GM23338 (cell line): ENCODE measurements around the gene FHIT. TPM values are rescaled to one million over a fixed set of nuclear protein-coding genes. Genes with fewer than 3 reads are reported as not detected.
A peak's percentile ranks its signal among the peaks of the same experiment; 100 is the strongest.

Source experiments
- ATAC-seq: fragments of 200-7000 bp; cut with Tn5 transposase; 3 replicates; pipeline ENCODE4 v1.9.1; 2020
- DNase-seq: peaks from one replicate; pipeline ENCODE4 v3.0.0-alpha.2; 2015; ENCODE audit warnings: low spot score
- H2AFZ ChIP-seq: fragments of 200-600 bp; sonication (generic); 2 replicates; pipeline ENCODE4 v1.8.0; 2016; ENCODE audit warnings: antibody characterized with exemption, mild to moderate bottlenecking, moderate library complexity
- H3F3A ChIP-seq: fragments of 200-600 bp; sonication (generic); replicated peaks from 2 replicates; pipeline ENCODE4 v1.8.0; 2017; ENCODE audit warnings: antibody characterized with exemption, mixed run types, low read depth
- H3K27ac ChIP-seq: fragments of 200-600 bp; sonication (generic); 2 replicates; pipeline ENCODE4 v1.6.1; 2016; ENCODE audit warnings: low read depth
- H3K27me3 ChIP-seq: fragments of 200-600 bp; sonication (generic); 2 replicates; pipeline ENCODE4 v1.8.0; 2016; ENCODE audit warnings: mild to moderate bottlenecking, mixed run types, moderate library complexity; ENCODE audit not compliant: insufficient read depth
- H3K36me3 ChIP-seq: fragments of 200-600 bp; sonication (generic); 2 replicates; pipeline ENCODE4 v1.8.0; 2016; ENCODE audit warnings: mild to moderate bottlenecking; ENCODE audit not compliant: insufficient read depth
- H3K4me1 ChIP-seq: fragments of 200-600 bp; sonication (generic); 2 replicates; pipeline ENCODE4 v1.8.0; 2016; ENCODE audit warnings: mild to moderate bottlenecking, moderate library complexity; ENCODE audit not compliant: insufficient read depth
- H3K4me2 ChIP-seq: fragments of 200-600 bp; sonication (generic); 2 replicates; pipeline ENCODE4 v1.7.1; 2017; ENCODE audit warnings: mixed run types
- H3K4me3 ChIP-seq: fragments of 200-600 bp; sonication (generic); 2 replicates; pipeline ENCODE4 v1.6.1; 2016; ENCODE audit warnings: mixed run types
- H3K79me2 ChIP-seq: fragments of 200-600 bp; sonication (generic); replicated peaks from 2 replicates; pipeline ENCODE4 v1.8.0; 2017; ENCODE audit warnings: mild to moderate bottlenecking; ENCODE audit not compliant: insufficient read depth
- H3K9me2 ChIP-seq: fragments of 200-600 bp; sonication (generic); 2 replicates; pipeline ENCODE4 v1.8.0; 2017; ENCODE audit not compliant: insufficient read depth
- H4K20me1 ChIP-seq: fragments of 200-600 bp; sonication (generic); replicated peaks from 2 replicates; pipeline ENCODE4 v1.8.0; 2017; ENCODE audit warnings: mild to moderate bottlenecking; ENCODE audit not compliant: insufficient read depth
- H3K27ac Mint-ChIP-seq: 2 replicates; pipeline ENCODE4 v1.8.0; 2020; ENCODE audit warnings: inconsistent platforms, mild to moderate bottlenecking, moderate library complexity, mixed read lengths
- H3K27me3 Mint-ChIP-seq: 3 replicates; pipeline ENCODE4 v1.8.0; 2022; ENCODE audit warnings: low read depth, mild to moderate bottlenecking, moderate library complexity, mixed read lengths, inconsistent platforms; ENCODE audit not compliant: insufficient read depth, poor library complexity
- H3K36me3 Mint-ChIP-seq: 3 replicates; pipeline ENCODE4 v1.8.0; 2021; ENCODE audit warnings: low read depth, mild to moderate bottlenecking, inconsistent platforms, moderate library complexity, mixed read lengths
- H3K4me1 Mint-ChIP-seq: 3 replicates; pipeline ENCODE4 v1.8.0; 2020; ENCODE audit warnings: mild to moderate bottlenecking, inconsistent platforms, mixed read lengths
- H3K4me3 Mint-ChIP-seq: 3 replicates; pipeline ENCODE4 v1.8.0; 2021; ENCODE audit warnings: moderate library complexity, mild to moderate bottlenecking, inconsistent platforms, mixed read lengths
- H3K9me3 Mint-ChIP-seq: 3 replicates; pipeline ENCODE4 v1.8.0; 2020; ENCODE audit warnings: moderate library complexity, mild to moderate bottlenecking, inconsistent platforms, mixed read lengths
- CREB1 ChIP-seq: fragments of 250-450 bp; sonication (Bioruptor Pico); IDR thresholded peaks from 2 replicates; pipeline ENCODE4 v1.5.0; 2020; ENCODE audit warnings: low read depth, mild to moderate bottlenecking, moderate library complexity
- JUNB ChIP-seq: IDR thresholded peaks from one replicate; pipeline ENCODE4 v1.6.1; 2016; ENCODE audit warnings: antibody characterized with exemption; ENCODE audit not compliant: unreplicated experiment
- NANOG ChIP-seq: IDR thresholded peaks from 2 replicates; pipeline ENCODE4 v1.6.1; 2016; ENCODE audit warnings: antibody characterized with exemption, borderline replicate concordance
- ZNF114 ChIP-seq: fragments of 250-450 bp; sonication (Bioruptor Pico); IDR thresholded peaks from 2 replicates; pipeline ENCODE4 v1.5.0; 2020; ENCODE audit warnings: mild to moderate bottlenecking, moderate library complexity
- ZNF331 ChIP-seq: fragments of 250-450 bp; sonication (Bioruptor Pico); IDR thresholded peaks from 2 replicates; pipeline ENCODE4 v1.5.0; 2020; ENCODE audit warnings: low read depth, mild to moderate bottlenecking, moderate library complexity
- polyA plus RNA-seq: library from polyadenylated mRNA; unstranded; fragments of >200 nt; fragmentation: Nextera tagmentation; extraction: Ambion mirVana; gene quantifications from 2 replicates; pipeline ENCODE4 v1.2.1, GENCODE V29; 2016
- total RNA-seq: library from RNA; depleted of rRNA; stranded (reverse); fragments of >200 nt; shearing (Covaris generic); gene quantifications from 2 replicates; pipeline ENCODE4 v1.2.3, GENCODE V29; 2014
- TF ChIP-seq, protein P1 (sequence below): fragments of 250-450 bp; sonication (Bioruptor Pico); IDR thresholded peaks from 2 replicates; pipeline ENCODE4 v1.5.0; 2020; ENCODE audit warnings: mild to moderate bottlenecking, moderate library complexity
- TF ChIP-seq, protein P2 (sequence below): IDR thresholded peaks from 2 replicates; pipeline ENCODE4 v1.6.1; 2016; ENCODE audit warnings: antibody characterized with exemption
- TF ChIP-seq, protein P3 (sequence below), 2 experiments: fragments of 200-600 bp in 1 of 2; sonication (generic) in 1 of 2; conservative IDR thresholded peaks; 2 replicates each; pipeline versions ENCODE4 v1.5.1 to v1.6.1; 2016 to 2017; ENCODE audit warnings: antibody characterized with exemption in 2 of 2, low read depth in 2 of 2, mild to moderate bottlenecking in 2 of 2, moderate library complexity in 1 of 2

Gene FHIT
- total and polyA plus RNA-seq, 2 experiments from 2014 or later, result 3.0 to 8.3 TPM

DNA sequence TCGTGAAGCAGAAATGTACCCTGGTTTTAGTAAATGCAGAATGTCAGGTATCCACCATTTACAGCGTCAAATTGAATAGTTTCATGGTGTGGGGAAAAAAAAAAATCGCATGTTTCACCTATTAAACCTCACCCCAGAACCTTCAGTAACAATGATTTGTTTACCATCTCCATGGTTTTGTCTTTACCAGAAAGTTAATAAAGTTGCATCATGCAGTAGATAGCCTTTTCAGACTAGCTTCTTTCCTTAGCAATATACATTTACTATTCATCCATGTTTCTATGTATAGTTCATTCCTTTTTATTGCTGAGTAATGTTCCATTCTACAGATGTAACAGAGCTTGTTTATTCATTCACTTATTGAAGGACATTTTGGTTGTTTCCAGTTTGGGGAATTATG, 1066.1 kb downstream of the FHIT start (continued):
- TF ChIP-seq ZNF331 (CRISPR knock-in tag), result no peak
- no peak for TF ChIP-seq ZNF114 (CRISPR knock-in tag)
- TF ChIP-seq CREB1 (CRISPR knock-in tag), result no peak
- no peak for TF ChIP-seq NANOG
- TF ChIP-seq, protein P1, sequence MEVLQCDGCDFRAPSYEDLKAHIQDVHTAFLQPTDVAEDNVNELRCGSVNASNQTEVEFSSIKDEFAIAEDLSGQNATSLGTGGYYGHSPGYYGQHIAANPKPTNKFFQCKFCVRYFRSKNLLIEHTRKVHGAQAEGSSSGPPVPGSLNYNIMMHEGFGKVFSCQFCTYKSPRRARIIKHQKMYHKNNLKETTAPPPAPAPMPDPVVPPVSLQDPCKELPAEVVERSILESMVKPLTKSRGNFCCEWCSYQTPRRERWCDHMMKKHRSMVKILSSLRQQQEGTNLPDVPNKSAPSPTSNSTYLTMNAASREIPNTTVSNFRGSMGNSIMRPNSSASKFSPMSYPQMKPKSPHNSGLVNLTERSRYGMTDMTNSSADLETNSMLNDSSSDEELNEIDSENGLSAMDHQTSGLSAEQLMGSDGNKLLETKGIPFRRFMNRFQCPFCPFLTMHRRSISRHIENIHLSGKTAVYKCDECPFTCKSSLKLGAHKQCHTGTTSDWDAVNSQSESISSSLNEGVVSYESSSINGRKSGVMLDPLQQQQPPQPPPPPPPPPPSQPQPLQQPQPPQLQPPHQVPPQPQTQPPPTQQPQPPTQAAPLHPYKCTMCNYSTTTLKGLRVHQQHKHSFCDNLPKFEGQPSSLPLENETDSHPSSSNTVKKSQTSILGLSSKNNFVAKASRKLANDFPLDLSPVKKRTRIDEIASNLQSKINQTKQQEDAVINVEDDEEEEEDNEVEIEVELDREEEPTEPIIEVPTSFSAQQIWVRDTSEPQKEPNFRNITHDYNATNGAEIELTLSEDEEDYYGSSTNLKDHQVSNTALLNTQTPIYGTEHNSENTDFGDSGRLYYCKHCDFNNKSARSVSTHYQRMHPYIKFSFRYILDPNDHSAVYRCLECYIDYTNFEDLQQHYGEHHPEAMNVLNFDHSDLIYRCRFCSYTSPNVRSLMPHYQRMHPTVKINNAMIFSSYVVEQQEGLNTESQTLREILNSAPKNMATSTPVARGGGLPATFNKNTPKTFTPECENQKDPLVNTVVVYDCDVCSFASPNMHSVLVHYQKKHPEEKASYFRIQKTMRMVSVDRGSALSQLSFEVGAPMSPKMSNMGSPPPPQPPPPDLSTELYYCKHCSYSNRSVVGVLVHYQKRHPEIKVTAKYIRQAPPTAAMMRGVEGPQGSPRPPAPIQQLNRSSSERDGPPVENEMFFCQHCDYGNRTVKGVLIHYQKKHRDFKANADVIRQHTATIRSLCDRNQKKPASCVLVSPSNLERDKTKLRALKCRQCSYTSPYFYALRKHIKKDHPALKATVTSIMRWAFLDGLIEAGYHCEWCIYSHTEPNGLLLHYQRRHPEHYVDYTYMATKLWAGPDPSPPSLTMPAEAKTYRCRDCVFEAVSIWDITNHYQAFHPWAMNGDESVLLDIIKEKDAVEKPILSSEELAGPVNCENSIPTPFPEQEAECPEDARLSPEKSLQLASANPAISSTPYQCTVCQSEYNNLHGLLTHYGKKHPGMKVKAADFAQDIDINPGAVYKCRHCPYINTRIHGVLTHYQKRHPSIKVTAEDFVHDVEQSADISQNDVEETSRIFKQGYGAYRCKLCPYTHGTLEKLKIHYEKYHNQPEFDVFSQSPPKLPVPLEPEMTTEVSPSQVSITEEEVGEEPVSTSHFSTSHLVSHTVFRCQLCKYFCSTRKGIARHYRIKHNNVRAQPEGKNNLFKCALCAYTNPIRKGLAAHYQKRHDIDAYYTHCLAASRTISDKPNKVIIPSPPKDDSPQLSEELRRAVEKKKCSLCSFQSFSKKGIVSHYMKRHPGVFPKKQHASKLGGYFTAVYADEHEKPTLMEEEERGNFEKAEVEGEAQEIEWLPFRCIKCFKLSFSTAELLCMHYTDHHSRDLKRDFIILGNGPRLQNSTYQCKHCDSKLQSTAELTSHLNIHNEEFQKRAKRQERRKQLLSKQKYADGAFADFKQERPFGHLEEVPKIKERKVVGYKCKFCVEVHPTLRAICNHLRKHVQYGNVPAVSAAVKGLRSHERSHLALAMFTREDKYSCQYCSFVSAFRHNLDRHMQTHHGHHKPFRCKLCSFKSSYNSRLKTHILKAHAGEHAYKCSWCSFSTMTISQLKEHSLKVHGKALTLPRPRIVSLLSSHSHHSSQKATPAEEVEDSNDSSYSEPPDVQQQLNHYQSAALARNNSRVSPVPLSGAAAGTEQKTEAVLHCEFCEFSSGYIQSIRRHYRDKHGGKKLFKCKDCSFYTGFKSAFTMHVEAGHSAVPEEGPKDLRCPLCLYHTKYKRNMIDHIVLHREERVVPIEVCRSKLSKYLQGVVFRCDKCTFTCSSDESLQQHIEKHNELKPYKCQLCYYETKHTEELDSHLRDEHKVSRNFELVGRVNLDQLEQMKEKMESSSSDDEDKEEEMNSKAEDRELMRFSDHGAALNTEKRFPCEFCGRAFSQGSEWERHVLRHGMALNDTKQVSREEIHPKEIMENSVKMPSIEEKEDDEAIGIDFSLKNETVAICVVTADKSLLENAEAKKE (CRISPR knock-in tag), result no peak
- TF ChIP-seq JUNB, result no peak

DNA sequence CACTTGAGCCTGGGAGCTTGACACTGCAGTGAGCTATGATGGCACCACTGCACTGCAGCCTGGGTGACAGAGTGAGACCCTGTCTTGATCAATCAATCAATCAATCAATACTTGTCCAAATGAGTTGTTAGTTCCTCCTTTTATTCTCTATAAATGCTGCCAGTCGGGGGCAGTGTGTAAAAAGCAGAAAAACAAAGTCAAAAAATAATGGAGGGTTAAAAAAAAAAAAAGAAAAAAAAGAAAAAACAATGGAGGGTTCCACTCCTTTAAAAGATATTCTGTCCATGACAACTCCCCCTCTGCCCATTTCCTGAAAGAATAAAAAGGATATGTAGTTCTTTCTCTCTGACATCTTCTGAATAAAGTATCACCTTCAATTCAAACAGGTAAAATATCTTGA, 1068.6 kb downstream of the FHIT start:
- no peak overlapping the region for H3K27ac Mint-ChIP-seq
- peaks cover 10% of the 10 kb centered on the region for H3K4me1 ChIP-seq
- H3K9me2 ChIP-seq, result no peaks in the 10 kb centered on the region
- peaks cover 18% of the 10 kb centered on the region for H3K4me1 Mint-ChIP-seq
- H3K4me3 Mint-ChIP-seq, result no peak overlapping the region
- H3K4me2 ChIP-seq, result no peak overlapping the region
- H3F3A ChIP-seq, result no peaks in the 10 kb centered on the region
- no peak overlapping the region for H3K4me3 ChIP-seq
- TF ChIP-seq, protein P2, sequence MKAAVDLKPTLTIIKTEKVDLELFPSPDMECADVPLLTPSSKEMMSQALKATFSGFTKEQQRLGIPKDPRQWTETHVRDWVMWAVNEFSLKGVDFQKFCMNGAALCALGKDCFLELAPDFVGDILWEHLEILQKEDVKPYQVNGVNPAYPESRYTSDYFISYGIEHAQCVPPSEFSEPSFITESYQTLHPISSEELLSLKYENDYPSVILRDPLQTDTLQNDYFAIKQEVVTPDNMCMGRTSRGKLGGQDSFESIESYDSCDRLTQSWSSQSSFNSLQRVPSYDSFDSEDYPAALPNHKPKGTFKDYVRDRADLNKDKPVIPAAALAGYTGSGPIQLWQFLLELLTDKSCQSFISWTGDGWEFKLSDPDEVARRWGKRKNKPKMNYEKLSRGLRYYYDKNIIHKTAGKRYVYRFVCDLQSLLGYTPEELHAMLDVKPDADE, result no peak
- TF ChIP-seq JUNB, result no peak
- TF ChIP-seq, protein P3, sequence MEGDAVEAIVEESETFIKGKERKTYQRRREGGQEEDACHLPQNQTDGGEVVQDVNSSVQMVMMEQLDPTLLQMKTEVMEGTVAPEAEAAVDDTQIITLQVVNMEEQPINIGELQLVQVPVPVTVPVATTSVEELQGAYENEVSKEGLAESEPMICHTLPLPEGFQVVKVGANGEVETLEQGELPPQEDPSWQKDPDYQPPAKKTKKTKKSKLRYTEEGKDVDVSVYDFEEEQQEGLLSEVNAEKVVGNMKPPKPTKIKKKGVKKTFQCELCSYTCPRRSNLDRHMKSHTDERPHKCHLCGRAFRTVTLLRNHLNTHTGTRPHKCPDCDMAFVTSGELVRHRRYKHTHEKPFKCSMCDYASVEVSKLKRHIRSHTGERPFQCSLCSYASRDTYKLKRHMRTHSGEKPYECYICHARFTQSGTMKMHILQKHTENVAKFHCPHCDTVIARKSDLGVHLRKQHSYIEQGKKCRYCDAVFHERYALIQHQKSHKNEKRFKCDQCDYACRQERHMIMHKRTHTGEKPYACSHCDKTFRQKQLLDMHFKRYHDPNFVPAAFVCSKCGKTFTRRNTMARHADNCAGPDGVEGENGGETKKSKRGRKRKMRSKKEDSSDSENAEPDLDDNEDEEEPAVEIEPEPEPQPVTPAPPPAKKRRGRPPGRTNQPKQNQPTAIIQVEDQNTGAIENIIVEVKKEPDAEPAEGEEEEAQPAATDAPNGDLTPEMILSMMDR (conservative IDR thresholded peaks at IDR 0.05; ENCODE audit: low read depth in 2 of 2), result peak; percentile 26 to 44; a peak in 2 of 4 replicates
- H3K27me3 Mint-ChIP-seq, result peaks cover 4% of the 10 kb centered on the region
- H3K27me3 ChIP-seq, result no peaks in the 10 kb centered on the region
- ATAC-seq (no peak), DNase-seq (peak; percentile 15)
- H4K20me1 ChIP-seq, result no peaks in the 10 kb centered on the region
- no peaks in the 10 kb centered on the region for H3K9me3 Mint-ChIP-seq
- no peaks in the 10 kb centered on the region for H3K36me3 Mint-ChIP-seq
- no peaks in the 10 kb centered on the region for H3K79me2 ChIP-seq
- no peaks in the 10 kb centered on the region for H3K36me3 ChIP-seq
- no peak overlapping the region for H3K27ac ChIP-seq
- no peak overlapping the region for H2AFZ ChIP-seq
